Suprapubic skin (tissue), 4 donors: Measurements from ENCODE around the gene KRT81. TPM values are rescaled to one million over a fixed set of nuclear protein-coding genes. Genes with fewer than 3 reads are reported as not detected.

ENCODE experiments used
- DNase-seq, 2 donors: peaks; one replicate each; pipeline ENCODE4 v3.0.0-alpha.2; 2019; ENCODE audit warnings: low spot score in 2 of 2
- H3K27ac ChIP-seq: fragments of 200-600 bp; sonication (generic); one replicate; pipeline ENCODE4 v1.5.1; 2019
- H3K27me3 ChIP-seq: fragments of 200-600 bp; sonication (generic); one replicate; pipeline ENCODE4 v1.5.1; 2019
- H3K36me3 ChIP-seq: fragments of 200-600 bp; sonication (generic); one replicate; pipeline ENCODE4 v1.5.1; 2019
- H3K4me1 ChIP-seq: fragments of 200-600 bp; sonication (generic); one replicate; pipeline ENCODE4 v1.5.1; 2019
- H3K4me3 ChIP-seq: fragments of 200-600 bp; sonication (generic); one replicate; pipeline ENCODE4 v1.5.1; 2019; ENCODE audit warnings: mild to moderate bottlenecking
- H3K9me3 ChIP-seq: fragments of 200-600 bp; sonication (generic); one replicate; pipeline ENCODE4 v1.5.1; 2019
- CTCF ChIP-seq, 2 donors: fragments of 200-600 bp in 1 of 2; fragments of 450-650 bp in 1 of 2; sonication (generic) in 1 of 2; IDR thresholded peaks; one replicate each; pipeline ENCODE4 v1.5.1; 2016 to 2019; ENCODE audit warnings: antibody characterized with exemption in 2 of 2, mild to moderate bottlenecking in 1 of 2, moderate library complexity in 1 of 2
- EP300 ChIP-seq: sonication (generic); formaldehyde crosslinking; IDR thresholded peaks from one replicate; pipeline ENCODE4 v1.6.1; 2017; ENCODE audit warnings: antibody characterized with exemption
- POLR2A ChIP-seq, 2 donors: fragments of 450-650 bp; IDR thresholded peaks; one replicate each; pipeline ENCODE4 v1.6.1; 2017; ENCODE audit warnings: antibody characterized with exemption in 2 of 2, mild to moderate bottlenecking in 2 of 2, moderate library complexity in 2 of 2
- POLR2AphosphoS5 ChIP-seq, 3 donors: sonication (generic); formaldehyde crosslinking; IDR thresholded peaks; one replicate each; pipeline ENCODE4 v1.6.1; 2017; ENCODE audit warnings: antibody characterized with exemption in 3 of 3
- WGBS: methylation state at CpG from one replicate; pipeline ENCODE4 v1.1.5; 2018; 5-methylcytosine and 5-hydroxymethylcytosine counted together
- total RNA-seq, 4 donors: library from RNA; depleted of rRNA; stranded (reverse); fragments of >200 nt; gene quantifications; one replicate each; pipeline ENCODE4 v1.1.0, GENCODE V29; 2016

Gene KRT81
- total RNA-seq, 4 donors from 2014 or later: 0.72 to 346 (median 21.0) TPM

GRCh38 chr12:52327830-52328500, 36.6 kb upstream of the KRT81 start:
- DNase-seq: no peak
- no peak overlapping the region for H3K27ac ChIP-seq
- H3K4me3 ChIP-seq: no peak overlapping the region
- peaks cover 6% of the 10 kb centered on the region for H3K4me1 ChIP-seq
- H3K36me3 ChIP-seq: no peaks in the 10 kb centered on the region
- WGBS: 48% methylated on average over 8 of the region's 10 CpGs
- no peaks in the 10 kb centered on the region for H3K9me3 ChIP-seq
- no peak for TF ChIP-seq EP300
- TF ChIP-seq CTCF (IDR thresholded peaks at IDR 0.05): peak in 1 of 2 donors; percentile 3
- TF ChIP-seq POLR2AphosphoS5 (IDR thresholded peaks at IDR 0.05): no peak
- no peak for TF ChIP-seq POLR2A (IDR thresholded peaks at IDR 0.05)
- H3K27me3 ChIP-seq: peaks cover 2% of the 10 kb centered on the region

GRCh38 chr12:52327052-52327829, 35.9 kb upstream of the KRT81 start:
- H3K36me3 ChIP-seq: no peaks in the 10 kb centered on the region
- H3K4me3 ChIP-seq: no peak overlapping the region
- H3K27me3 ChIP-seq: peaks cover 2% of the 10 kb centered on the region
- H3K27ac ChIP-seq: no peak overlapping the region
- H3K9me3 ChIP-seq: no peaks in the 10 kb centered on the region
- H3K4me1 ChIP-seq: peaks cover 6% of the 10 kb centered on the region
- 48% methylated on average over 10 of the region's 11 CpGs for WGBS
- peak in 1 of 2 donors; percentile 85 for DNase-seq
- TF ChIP-seq EP300: no peak
- peak in 1 of 3 donors; percentile 11 for TF ChIP-seq POLR2AphosphoS5 (IDR thresholded peaks at IDR 0.05)
- peak; percentile 67 to 81 for TF ChIP-seq CTCF (IDR thresholded peaks at IDR 0.05)

- DNase-seq: peak; percentile 36 to 67
- Histone ChIP-seq H3K4me3 (no peak overlapping the region), H3K4me1 (peaks cover 11% of the 10 kb centered on the region), H3K27me3 (peaks cover 20% of the 10 kb centered on the region), H3K9me3 (no peaks in the 10 kb centered on the region), H3K36me3 (no peaks in the 10 kb centered on the region), H3K27ac (no peak overlapping the region)
- WGBS: 93% methylated on average over 3 of the region's 3 CpGs
- TF ChIP-seq POLR2AphosphoS5 (IDR thresholded peaks at IDR 0.05) (no peak), POLR2A (IDR thresholded peaks at IDR 0.05) (no peak), CTCF (IDR thresholded peaks at IDR 0.05) (no peak), EP300 (no peak)
Measured at GRCh38 chr12:52324153-52324444, 32.8 kb upstream of the KRT81 start.

- Histone ChIP-seq H3K4me3 (no peak overlapping the region), H3K36me3 (no peaks in the 10 kb centered on the region), H3K27ac (no peak overlapping the region), H3K27me3 (peaks cover 25% of the 10 kb centered on the region), H3K9me3 (no peaks in the 10 kb centered on the region), H3K4me1 (peaks cover 11% of the 10 kb centered on the region)
- TF ChIP-seq POLR2A (IDR thresholded peaks at IDR 0.05): no peak
- TF ChIP-seq POLR2AphosphoS5 (IDR thresholded peaks at IDR 0.05): no peak
- no peak for TF ChIP-seq CTCF (IDR thresholded peaks at IDR 0.05)
- TF ChIP-seq EP300: no peak
- DNase-seq: peak in 1 of 2 donors; percentile 36
- 87% methylated on average over 8 of the region's 10 CpGs for WGBS
Measured at GRCh38 chr12:52323416-52324152, 32.2 kb upstream of the KRT81 start.

- Histone ChIP-seq H3K36me3 (no peaks in the 10 kb centered on the region), H3K27ac (no peak overlapping the region), H3K27me3 (peaks cover 28% of the 10 kb centered on the region), H3K4me3 (no peak overlapping the region), H3K9me3 (no peaks in the 10 kb centered on the region), H3K4me1 (peaks cover 9% of the 10 kb centered on the region)
- peak in 1 of 2 donors; percentile 26 for DNase-seq
- 64% methylated on average over 1 of the region's 1 CpG for WGBS
- TF ChIP-seq POLR2A (IDR thresholded peaks at IDR 0.05): no peak
- TF ChIP-seq POLR2AphosphoS5 (IDR thresholded peaks at IDR 0.05): no peak
- TF ChIP-seq EP300: no peak
- TF ChIP-seq CTCF (IDR thresholded peaks at IDR 0.05): no peak
Measured at GRCh38 chr12:52323001-52323400, 31.7 kb upstream of the KRT81 start.
